HEK293 (cell line): ENCODE results near the gene DNAH6.

Experiments
- CTCF ChIP-seq: fragments of 450-650 bp; formaldehyde crosslinking; IDR thresholded peaks from 2 replicates; pipeline ENCODE4 v1.5.1; 2016; ENCODE audit warnings: missing biosample characterization, missing genetic modification characterization
- REST ChIP-seq: fragments of 450-650 bp; formaldehyde crosslinking; IDR thresholded peaks from 2 replicates; pipeline ENCODE4 v1.5.1; 2016; ENCODE audit warnings: missing biosample characterization, missing genetic modification characterization
- ZBTB26 ChIP-seq: fragments of 450-650 bp; formaldehyde crosslinking; optimal IDR thresholded peaks from 2 replicates; pipeline ENCODE3; 2016; ENCODE audit warnings: missing biosample characterization, mild to moderate bottlenecking, missing genetic modification characterization
- ZBTB8A ChIP-seq: fragments of 450-650 bp; formaldehyde crosslinking; IDR thresholded peaks from 2 replicates; pipeline ENCODE4 v1.5.1; 2016; ENCODE audit warnings: missing biosample characterization, missing genetic modification characterization
- ZNF18 ChIP-seq: fragments of 450-650 bp; formaldehyde crosslinking; IDR thresholded peaks from 2 replicates; pipeline ENCODE4 v1.5.1; 2016; ENCODE audit warnings: missing biosample characterization, missing genetic modification characterization
- ZNF366 ChIP-seq: fragments of 450-650 bp; formaldehyde crosslinking; conservative IDR thresholded peaks from 2 replicates; pipeline ENCODE4 v1.5.1; 2016; ENCODE audit warnings: missing biosample characterization, missing genetic modification characterization
- ZNF449 ChIP-seq: fragments of 450-650 bp; formaldehyde crosslinking; IDR thresholded peaks from 2 replicates; pipeline ENCODE4 v1.5.1; 2017; ENCODE audit warnings: missing biosample characterization, mild to moderate bottlenecking, missing genetic modification characterization, moderate library complexity
- ZNF510 ChIP-seq: fragments of 450-650 bp; formaldehyde crosslinking; IDR thresholded peaks from 2 replicates; pipeline ENCODE4 v1.5.1; 2018; ENCODE audit warnings: mild to moderate bottlenecking, missing genetic modification characterization, missing biosample characterization; ENCODE audit not compliant: insufficient replicate concordance

- TF ChIP-seq ZNF18 (tag by site-specific recombination) (no peak), ZBTB26 (tag by site-specific recombination) (no peak), ZBTB8A (tag by site-specific recombination) (no peak), ZNF510 (tag by site-specific recombination) (no peak), REST (tag by site-specific recombination) (no peak), ZNF449 (no peak), CTCF (tag by site-specific recombination) (no peak), ZNF366 (tag by site-specific recombination) (no peak)
Measured at GRCh38 chr2:84723831-84724230, 207.5 kb downstream of the DNAH6 start.
